ENCODE results near the gene RETREG1.

DNA sequence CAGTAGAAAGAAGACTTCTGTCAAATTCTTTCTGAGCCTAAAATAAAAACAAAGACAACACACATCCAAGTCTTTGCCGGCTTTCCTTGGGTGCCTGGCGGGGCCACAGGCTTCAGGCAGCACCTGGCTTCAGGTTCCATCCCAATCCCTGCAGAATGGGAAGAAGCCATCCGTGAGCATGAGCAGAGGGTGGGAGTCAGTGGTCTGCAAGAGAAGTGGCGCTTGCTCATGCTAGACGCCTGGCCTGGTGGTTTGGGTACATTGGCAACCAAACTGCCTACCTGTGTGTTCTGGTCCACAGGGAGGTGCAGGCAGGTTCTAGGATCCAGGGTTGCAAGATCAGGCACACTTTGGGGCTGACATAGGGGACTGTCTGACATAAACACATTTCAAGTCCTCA lies 47.6 kb upstream of the RETREG1 start:
- TF ChIP-seq ZBTB8A (CRISPR knock-in tag; IDR thresholded peaks at IDR 0.05; ENCODE audit: borderline replicate concordance, low read depth): no peak
- TF ChIP-seq, protein P1, sequence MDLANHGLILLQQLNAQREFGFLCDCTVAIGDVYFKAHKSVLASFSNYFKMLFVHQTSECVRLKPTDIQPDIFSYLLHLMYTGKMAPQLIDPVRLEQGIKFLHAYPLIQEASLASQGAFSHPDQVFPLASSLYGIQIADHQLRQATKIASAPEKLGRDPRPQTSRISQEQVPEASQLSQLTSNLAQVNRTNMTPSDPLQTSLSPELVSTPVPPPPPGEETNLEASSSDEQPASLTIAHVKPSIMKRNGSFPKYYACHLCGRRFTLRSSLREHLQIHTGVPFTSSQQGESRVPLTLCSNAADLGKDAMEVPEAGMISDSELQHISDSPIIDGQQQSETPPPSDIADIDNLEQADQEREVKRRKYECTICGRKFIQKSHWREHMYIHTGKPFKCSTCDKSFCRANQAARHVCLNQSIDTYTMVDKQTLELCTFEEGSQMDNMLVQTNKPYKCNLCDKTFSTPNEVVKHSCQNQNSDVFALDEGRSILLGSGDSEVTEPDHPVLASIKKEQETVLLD (CRISPR knock-in tag; IDR thresholded peaks at IDR 0.05; ENCODE audit: low read depth): no peak
- no peak for TF ChIP-seq POLR2AphosphoS5 (IDR thresholded peaks at IDR 0.05; ENCODE audit: low read depth, low read length)
- no peak for TF ChIP-seq MED1 (CRISPR knock-in tag; IDR thresholded peaks at IDR 0.05)
- no peak for TF ChIP-seq NFE2 (CRISPR knock-in tag; IDR thresholded peaks at IDR 0.05)
- no peak for TF ChIP-seq ETV5 (CRISPR knock-in tag; IDR thresholded peaks at IDR 0.05; ENCODE audit: borderline replicate concordance)
- TF ChIP-seq RBFOX2 (IDR thresholded peaks at IDR 0.05; ENCODE audit: low read depth, low read length): no peak
- no peak for TF ChIP-seq POLR2A (IDR thresholded peaks at IDR 0.05; ENCODE audit: insufficient read depth in 1 of 2, low read depth in 2 of 2, low read length in 2 of 2)
- TF ChIP-seq JUND (CRISPR knock-in tag; IDR thresholded peaks at IDR 0.05): no peak
- TF ChIP-seq CHD4 (IDR thresholded peaks at IDR 0.05; ENCODE audit: borderline replicate concordance, low read length): no peak
- no peak for TF ChIP-seq ZSCAN29 (CRISPR knock-in tag; conservative IDR thresholded peaks at IDR 0.05)

Data from HepG2 (cell line).